ENCODE data around the gene AGK. TPM values are rescaled to one million over a fixed set of nuclear protein-coding genes. Genes with fewer than 3 reads are reported as not detected.
A peak's percentile ranks its signal among the peaks of the same experiment; 100 is the strongest.

AGK gene
- total RNA-seq, 1 experiment from 2014 or later: 48.9 TPM

DNA sequence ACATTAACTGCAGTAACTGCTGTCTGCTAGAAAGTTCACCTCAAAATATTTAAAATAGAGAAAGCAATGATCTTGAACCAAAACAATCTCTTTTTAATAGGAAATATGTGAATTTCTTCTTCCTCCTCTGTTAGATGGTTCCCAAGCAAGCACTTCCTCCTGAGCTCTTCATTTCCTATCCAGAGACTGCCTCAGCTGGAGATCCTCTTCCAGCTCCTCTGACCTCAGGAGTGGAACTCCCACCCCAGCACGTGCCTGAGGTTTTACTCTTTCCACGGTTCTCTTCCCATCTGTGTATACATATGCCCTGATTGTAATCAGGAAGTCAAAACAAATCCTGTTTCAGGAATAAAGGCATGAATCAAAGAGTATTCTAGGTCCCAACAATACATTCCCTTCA lies 145.1 kb downstream of the AGK start:
- no peak overlapping the region for H2AFZ ChIP-seq (ENCODE audit: low read length)
- no peaks in the 10 kb centered on the region for H3K79me2 ChIP-seq (ENCODE audit: low read length)
- no peak overlapping the region for H3K27ac ChIP-seq (ENCODE audit: low read length)
- H3K27me3 ChIP-seq (ENCODE audit: low read length): no peaks in the 10 kb centered on the region
- no peak overlapping the region for H3K9ac ChIP-seq (ENCODE audit: low read length)
- H3K9me2 ChIP-seq (replicated peaks; ENCODE audit: insufficient read depth, low read length): no peaks in the 10 kb centered on the region
- no peak overlapping the region for H3K4me2 ChIP-seq (ENCODE audit: low read depth, low read length, poor library complexity, severe bottlenecking)
- no peaks in the 10 kb centered on the region for H3K36me3 ChIP-seq (ENCODE audit: insufficient read depth, low read length)
- H4K20me1 ChIP-seq (ENCODE audit: insufficient read depth, low read depth, low read length): peaks cover 16% of the 10 kb centered on the region; the same call in 1 of the 2 replicates
- H3K9me3 ChIP-seq (ENCODE audit: low read length): no peaks in the 10 kb centered on the region
- peaks cover 13% of the 10 kb centered on the region for H3K4me1 ChIP-seq (ENCODE audit: low read length)
- H3K4me3 ChIP-seq (ENCODE audit: low read length): no peak overlapping the region
- no peak for DNase-seq

DNA sequence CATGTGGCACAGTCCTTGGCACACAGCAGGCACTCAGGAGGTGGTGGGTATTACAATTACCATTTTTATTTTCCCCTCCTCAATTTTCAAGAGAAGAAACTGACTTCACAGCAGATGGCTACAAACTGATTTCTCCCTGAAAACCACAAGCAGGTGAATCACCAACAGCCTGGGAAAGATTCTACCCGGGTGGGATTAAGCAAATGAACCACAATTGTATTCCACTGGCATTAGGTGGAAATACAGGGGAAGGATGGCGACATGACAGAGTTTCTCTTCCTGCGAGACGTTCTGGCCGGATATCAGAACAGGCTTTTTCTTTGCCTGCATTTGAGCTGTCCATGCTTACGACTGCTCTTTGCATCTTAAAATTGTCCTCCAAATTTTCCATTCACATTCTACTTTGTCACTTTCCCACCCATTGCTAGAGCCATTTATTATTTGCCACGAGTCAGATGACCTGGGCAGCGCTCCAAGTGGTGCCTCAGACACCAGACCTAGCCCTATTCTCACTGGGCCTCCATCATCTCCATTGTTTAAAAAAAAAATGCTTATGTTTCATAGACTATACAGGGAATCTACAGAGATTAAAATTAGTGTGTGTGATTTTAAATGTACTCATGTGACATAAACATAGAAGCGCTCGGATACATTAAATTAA lies 146.1 kb downstream of the AGK start:
- no peaks in the 10 kb centered on the region for H3K9me2 ChIP-seq (replicated peaks; ENCODE audit: insufficient read depth, low read length)
- no peak overlapping the region for H3K27ac ChIP-seq (ENCODE audit: low read length)
- peaks cover 15% of the 10 kb centered on the region for H3K4me1 ChIP-seq (ENCODE audit: low read length)
- no peaks in the 10 kb centered on the region for H3K36me3 ChIP-seq (ENCODE audit: insufficient read depth, low read length)
- no peak overlapping the region for H3K4me2 ChIP-seq (ENCODE audit: low read depth, low read length, poor library complexity, severe bottlenecking)
- DNase-seq: no peak
- no peaks in the 10 kb centered on the region for H3K9me3 ChIP-seq (ENCODE audit: low read length)
- no peaks in the 10 kb centered on the region for H3K27me3 ChIP-seq (ENCODE audit: low read length)
- H4K20me1 ChIP-seq (ENCODE audit: insufficient read depth, low read depth, low read length): peaks cover 16% of the 10 kb centered on the region; the same call in 1 of the 2 replicates
- H3K4me3 ChIP-seq (ENCODE audit: low read length): no peak overlapping the region
- no peak overlapping the region for H3K9ac ChIP-seq (ENCODE audit: low read length)
- no peak overlapping the region for H2AFZ ChIP-seq (ENCODE audit: low read length)
- H3K79me2 ChIP-seq (ENCODE audit: low read length): no peaks in the 10 kb centered on the region

DNA sequence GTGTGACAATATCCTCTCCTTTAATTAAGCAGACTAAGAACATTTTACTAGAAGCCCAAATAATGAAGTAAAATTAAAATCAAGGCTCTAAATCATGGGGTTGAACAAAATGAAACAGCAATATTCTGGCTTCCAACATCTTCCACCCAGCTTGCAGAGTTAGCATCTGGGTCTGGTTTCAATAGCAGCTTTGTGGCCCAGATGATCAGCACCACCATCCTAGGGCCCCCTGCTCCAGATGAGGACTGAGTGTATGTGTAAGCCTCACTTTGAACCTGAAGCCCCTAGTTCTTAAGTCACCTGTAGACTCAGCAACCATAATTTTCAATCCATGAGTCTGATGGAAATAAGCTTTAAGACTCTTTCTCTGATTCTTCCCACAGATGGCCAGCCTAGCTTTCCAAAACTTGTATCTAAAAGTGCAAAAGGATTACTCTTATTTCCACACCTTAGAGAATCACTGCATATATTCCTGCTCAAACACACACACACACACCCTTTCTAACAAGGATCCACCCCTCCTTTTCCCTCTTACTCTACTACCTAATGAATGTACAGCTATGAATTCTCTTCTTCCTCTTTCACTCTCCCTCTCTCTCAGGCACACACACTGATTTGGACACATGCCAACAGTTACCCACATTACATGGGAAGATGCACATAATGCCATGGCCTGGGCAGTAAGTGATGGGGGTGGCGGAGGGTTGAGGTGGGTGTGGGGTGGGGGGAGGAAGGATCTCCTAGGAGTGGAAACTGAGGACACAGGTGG lies 147.2 kb downstream of the AGK start:
- Histone ChIP-seq H4K20me1 (ENCODE audit: insufficient read depth, low read depth, low read length) (peaks cover 13% of the 10 kb centered on the region; the same call in 1 of the 2 replicates), H3K9me3 (ENCODE audit: low read length) (no peaks in the 10 kb centered on the region), H3K79me2 (ENCODE audit: low read length) (no peaks in the 10 kb centered on the region), H3K4me3 (ENCODE audit: low read length) (no peak overlapping the region), H3K4me2 (ENCODE audit: low read depth, low read length, poor library complexity, severe bottlenecking) (no peak overlapping the region), H3K4me1 (ENCODE audit: low read length) (peaks cover 19% of the 10 kb centered on the region), H3K27me3 (ENCODE audit: low read length) (no peaks in the 10 kb centered on the region), H3K9me2 (replicated peaks; ENCODE audit: insufficient read depth, low read length) (no peaks in the 10 kb centered on the region), H3K27ac (ENCODE audit: low read length) (no peak overlapping the region), H2AFZ (ENCODE audit: low read length) (no peak overlapping the region), H3K9ac (ENCODE audit: low read length) (no peak overlapping the region), H3K36me3 (ENCODE audit: insufficient read depth, low read length) (no peaks in the 10 kb centered on the region)
- DNase-seq: peak; percentile 50

GRCh38 chr7:141699860-141700259 lies 148.7 kb downstream of the AGK start:
- no peak overlapping the region for H3K4me3 ChIP-seq (ENCODE audit: low read length)
- H3K27me3 ChIP-seq (ENCODE audit: low read length): no peaks in the 10 kb centered on the region
- no peak overlapping the region for H3K4me2 ChIP-seq (ENCODE audit: low read depth, low read length, poor library complexity, severe bottlenecking)
- DNase-seq: no peak
- H3K79me2 ChIP-seq (ENCODE audit: low read length): no peaks in the 10 kb centered on the region
- no peaks in the 10 kb centered on the region for H3K9me3 ChIP-seq (ENCODE audit: low read length)
- no peak overlapping the region for H2AFZ ChIP-seq (ENCODE audit: low read length)
- no peak overlapping the region for H3K27ac ChIP-seq (ENCODE audit: low read length)
- H4K20me1 ChIP-seq (ENCODE audit: insufficient read depth, low read depth, low read length): peaks cover 13% of the 10 kb centered on the region; the same call in 1 of the 2 replicates
- H3K4me1 ChIP-seq (ENCODE audit: low read length): peaks cover 19% of the 10 kb centered on the region
- no peaks in the 10 kb centered on the region for H3K36me3 ChIP-seq (ENCODE audit: insufficient read depth, low read length)
- no peaks in the 10 kb centered on the region for H3K9me2 ChIP-seq (replicated peaks; ENCODE audit: insufficient read depth, low read length)
- H3K9ac ChIP-seq (ENCODE audit: low read length): no peak overlapping the region

DNA sequence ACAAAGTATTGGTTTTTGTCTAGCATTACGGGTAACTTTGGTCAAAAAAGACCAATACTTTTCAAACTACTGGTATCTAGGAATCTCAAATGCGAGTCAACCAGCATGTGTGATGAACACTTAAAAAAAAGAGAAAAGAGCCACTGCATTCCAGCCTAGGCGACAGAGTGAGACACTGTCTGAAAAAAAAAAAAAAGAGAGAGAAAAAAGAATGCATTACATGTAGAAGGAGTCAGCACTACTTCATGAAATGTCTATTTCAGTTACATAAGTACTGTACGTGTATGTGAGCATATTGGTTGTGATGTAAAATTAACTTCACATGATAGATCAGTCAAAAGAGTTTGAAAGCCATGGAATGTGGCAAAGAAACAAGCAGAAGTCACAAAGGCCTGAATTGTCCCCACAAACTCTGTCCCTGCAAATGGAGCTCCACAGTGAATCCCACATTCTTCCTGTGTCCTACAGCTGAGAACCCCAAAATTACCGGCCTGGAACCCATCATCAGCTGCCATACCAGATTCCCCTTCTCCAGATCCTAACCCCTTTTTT lies 149.2 kb downstream of the AGK start:
- DNase-seq: no peak
- no peaks in the 10 kb centered on the region for H3K79me2 ChIP-seq (ENCODE audit: low read length)
- H3K36me3 ChIP-seq (ENCODE audit: insufficient read depth, low read length): no peaks in the 10 kb centered on the region
- 0 out of 2 replicates have a peak overlapping the region, but pooled peaks have one; percentile 58 for H3K9ac ChIP-seq (ENCODE audit: low read length)
- H4K20me1 ChIP-seq (ENCODE audit: insufficient read depth, low read depth, low read length): peaks cover 13% of the 10 kb centered on the region; the same call in 1 of the 2 replicates
- H3K9me2 ChIP-seq (replicated peaks; ENCODE audit: insufficient read depth, low read length): no peaks in the 10 kb centered on the region
- no peak overlapping the region for H2AFZ ChIP-seq (ENCODE audit: low read length)
- peak overlapping the region; percentile 74 for H3K4me2 ChIP-seq (ENCODE audit: low read depth, low read length, poor library complexity, severe bottlenecking)
- peaks cover 19% of the 10 kb centered on the region for H3K4me1 ChIP-seq (ENCODE audit: low read length)
- H3K27ac ChIP-seq (ENCODE audit: low read length): no peak overlapping the region
- H3K9me3 ChIP-seq (ENCODE audit: low read length): no peaks in the 10 kb centered on the region
- no peaks in the 10 kb centered on the region for H3K27me3 ChIP-seq (ENCODE audit: low read length)
- H3K4me3 ChIP-seq (ENCODE audit: low read length): peak overlapping the region; percentile 64; the same call in 1 of the 2 replicates

GRCh38 chr7:141700848-141701371 lies 149.7 kb downstream of the AGK start:
- no peaks in the 10 kb centered on the region for H3K27me3 ChIP-seq (ENCODE audit: low read length)
- H3K4me2 ChIP-seq (ENCODE audit: low read depth, low read length, poor library complexity, severe bottlenecking): peak overlapping the region; percentile 74
- DNase-seq: no peak
- no peaks in the 10 kb centered on the region for H3K79me2 ChIP-seq (ENCODE audit: low read length)
- H4K20me1 ChIP-seq (ENCODE audit: insufficient read depth, low read depth, low read length): peaks cover 11% of the 10 kb centered on the region; the same call in 1 of the 2 replicates
- peaks cover 19% of the 10 kb centered on the region for H3K4me1 ChIP-seq (ENCODE audit: low read length)
- H3K9me3 ChIP-seq (ENCODE audit: low read length): no peaks in the 10 kb centered on the region
- no peaks in the 10 kb centered on the region for H3K36me3 ChIP-seq (ENCODE audit: insufficient read depth, low read length)
- peak overlapping the region; percentile 58 for H3K9ac ChIP-seq (ENCODE audit: low read length)
- no peaks in the 10 kb centered on the region for H3K9me2 ChIP-seq (replicated peaks; ENCODE audit: insufficient read depth, low read length)
- H2AFZ ChIP-seq (ENCODE audit: low read length): no peak overlapping the region
- H3K27ac ChIP-seq (ENCODE audit: low read length): no peak overlapping the region
- peak overlapping the region; percentile 64 for H3K4me3 ChIP-seq (ENCODE audit: low read length)

GRCh38 chr7:141701489-141702046 lies 150.4 kb downstream of the AGK start:
- Histone ChIP-seq H3K9me3 (ENCODE audit: low read length) (no peaks in the 10 kb centered on the region), H2AFZ (ENCODE audit: low read length) (peak overlapping the region; percentile 87; the same call in 1 of the 2 replicates), H3K9ac (ENCODE audit: low read length) (peak overlapping the region; percentile 72), H3K27me3 (ENCODE audit: low read length) (no peaks in the 10 kb centered on the region), H3K36me3 (ENCODE audit: insufficient read depth, low read length) (no peaks in the 10 kb centered on the region), H3K4me1 (ENCODE audit: low read length) (peaks cover 19% of the 10 kb centered on the region), H3K27ac (ENCODE audit: low read length) (no peak overlapping the region), H3K4me3 (ENCODE audit: low read length) (peak overlapping the region; percentile 75), H3K4me2 (ENCODE audit: low read depth, low read length, poor library complexity, severe bottlenecking) (peak overlapping the region; percentile 80), H4K20me1 (ENCODE audit: insufficient read depth, low read depth, low read length) (peaks cover 8% of the 10 kb centered on the region; the same call in 1 of the 2 replicates), H3K79me2 (ENCODE audit: low read length) (no peaks in the 10 kb centered on the region), H3K9me2 (replicated peaks; ENCODE audit: insufficient read depth, low read length) (no peaks in the 10 kb centered on the region)
- peak; percentile 75 for DNase-seq

All from Karpas-422 (cell line).